ENCODE data around the gene ZNF70. TPM values are rescaled to one million over a fixed set of nuclear protein-coding genes. Genes with fewer than 3 reads are reported as not detected.

ZNF70 gene
- total RNA-seq, 2 donors from 2014 or later: 2.8 to 3.5 TPM

GRCh38 chr22:23779083-23779482, 28.2 kb upstream of the ZNF70 start:
- no peak for DNase-seq
- intact Hi-C loops (cut with DNase I): no loop called here

GRCh38 chr22:23778577-23778900, 27.6 kb upstream of the ZNF70 start:
- no peak for TF ChIP-seq CTCF (IDR thresholded peaks at IDR 0.05)
- no peak overlapping the region for H3K27ac ChIP-seq
- no peaks in the 10 kb centered on the region for H3K9me3 ChIP-seq
- no peaks in the 10 kb centered on the region for H3K27me3 ChIP-seq
- H3K4me1 ChIP-seq: peaks cover under 1% of the 10 kb centered on the region
- H3K4me3 ChIP-seq: no peak overlapping the region
- intact Hi-C loops (cut with DNase I): no loop called here
- H3K36me3 ChIP-seq: no peaks in the 10 kb centered on the region
- no peak for DNase-seq
- H3K9ac ChIP-seq (ENCODE audit: low read depth in 2 of 2, low read length in 2 of 2): no peak overlapping the region

More at GRCh38 chr22:23779083-23779482, 28.2 kb upstream of the ZNF70 start:
- H3K4me1 ChIP-seq: no peaks in the 10 kb centered on the region
- H3K27ac ChIP-seq: no peak overlapping the region
- H3K27me3 ChIP-seq: no peaks in the 10 kb centered on the region
- no peak for TF ChIP-seq CTCF (IDR thresholded peaks at IDR 0.05)
- no peak overlapping the region for H3K4me3 ChIP-seq
- H3K36me3 ChIP-seq: no peaks in the 10 kb centered on the region
- no peaks in the 10 kb centered on the region for H3K9me3 ChIP-seq
- H3K9ac ChIP-seq (ENCODE audit: low read depth in 2 of 2, low read length in 2 of 2): no peak overlapping the region

- intact Hi-C loops (cut with DNase I): no loop called here
- DNase-seq: no peak
These were observed 27.1 kb upstream of the ZNF70 start for GRCh38 chr22:23777776-23778576.

GRCh38 chr22:23775779-23776375, 25.0 kb upstream of the ZNF70 start:
- H3K4me1 ChIP-seq: peaks cover 12% of the 10 kb centered on the region
- H3K36me3 ChIP-seq: no peaks in the 10 kb centered on the region
- intact Hi-C loops (cut with DNase I): no loop called here
- TF ChIP-seq CTCF (IDR thresholded peaks at IDR 0.05): no peak
- H3K9ac ChIP-seq (ENCODE audit: low read depth in 2 of 2, low read length in 2 of 2): no peak overlapping the region
- no peak for DNase-seq
- H3K27me3 ChIP-seq: no peaks in the 10 kb centered on the region
- H3K9me3 ChIP-seq: no peaks in the 10 kb centered on the region
- H3K4me3 ChIP-seq: no peak overlapping the region
- H3K27ac ChIP-seq: no peak overlapping the region

More at GRCh38 chr22:23777776-23778576, 27.1 kb upstream of the ZNF70 start:
- no peak overlapping the region for H3K27ac ChIP-seq
- no peak overlapping the region for H3K9ac ChIP-seq (ENCODE audit: low read depth in 2 of 2, low read length in 2 of 2)
- no peaks in the 10 kb centered on the region for H3K9me3 ChIP-seq
- no peaks in the 10 kb centered on the region for H3K36me3 ChIP-seq
- H3K4me1 ChIP-seq: peaks cover 6% of the 10 kb centered on the region
- no peak overlapping the region for H3K4me3 ChIP-seq
- H3K27me3 ChIP-seq: no peaks in the 10 kb centered on the region
- no peak for TF ChIP-seq CTCF (IDR thresholded peaks at IDR 0.05)

GRCh38 chr22:23774922-23775436, 24.1 kb upstream of the ZNF70 start:
- no peak overlapping the region for H3K9ac ChIP-seq (ENCODE audit: low read depth in 2 of 2, low read length in 2 of 2)
- no peaks in the 10 kb centered on the region for H3K36me3 ChIP-seq
- DNase-seq: no peak
- no peak overlapping the region for H3K27ac ChIP-seq
- no peaks in the 10 kb centered on the region for H3K27me3 ChIP-seq
- H3K9me3 ChIP-seq: no peaks in the 10 kb centered on the region
- H3K4me3 ChIP-seq: no peak overlapping the region
- TF ChIP-seq CTCF (IDR thresholded peaks at IDR 0.05): no peak
- intact Hi-C loops (cut with DNase I): no loop called here
- peaks cover 12% of the 10 kb centered on the region for H3K4me1 ChIP-seq

Data from colonic mucosa (tissue), 4 donors.